Stomach (tissue), 4 donors: ENCODE data around the gene RPL10.

ENCODE experiments used
- POLR2A ChIP-seq, 4 donors: fragments of 450-650 bp; IDR thresholded peaks; one replicate each; pipeline ENCODE4 v1.6.1; 2016; ENCODE audit warnings: antibody characterized with exemption in 4 of 4, control low read depth in 2 of 4, mild to moderate bottlenecking in 1 of 4, moderate library complexity in 1 of 4
- POLR2AphosphoS5 ChIP-seq, 3 donors: sonication (generic); formaldehyde crosslinking; IDR thresholded peaks; one replicate each; pipeline ENCODE4 v1.6.1; 2016; ENCODE audit warnings: antibody characterized with exemption in 3 of 3
- TF ChIP-seq, protein P1 (sequence below), 7 experiments: fragments of 450-650 bp in 4 of 7; fragments of 200-600 bp in 3 of 7; sonication (generic) in 3 of 7; IDR thresholded peaks; one replicate each; pipeline ENCODE4 v1.5.1; 2016 to 2019; ENCODE audit warnings: antibody characterized with exemption in 7 of 7, control low read depth in 2 of 7, mild to moderate bottlenecking in 1 of 7

DNA sequence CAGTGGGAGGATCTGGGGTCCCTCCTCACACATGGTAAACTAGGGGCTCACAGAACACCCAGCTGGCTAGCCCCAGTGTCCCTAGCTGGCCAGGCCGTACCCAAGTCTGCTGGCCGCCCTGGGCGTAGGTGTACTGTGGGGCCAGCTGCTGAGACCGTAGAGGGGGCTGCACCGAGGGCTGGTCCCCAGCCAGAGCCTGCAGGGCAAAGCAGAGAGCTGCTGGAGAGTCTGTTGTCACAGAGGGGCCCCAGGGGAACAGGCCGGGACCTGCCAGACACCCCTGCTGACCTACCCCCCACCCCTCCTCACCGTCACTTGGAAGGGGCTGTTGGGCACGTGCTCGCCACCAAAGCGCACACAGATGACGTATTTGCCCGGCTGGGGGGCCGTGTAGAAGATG, 43.7 kb upstream of the RPL10 start:
- TF ChIP-seq, protein P1, sequence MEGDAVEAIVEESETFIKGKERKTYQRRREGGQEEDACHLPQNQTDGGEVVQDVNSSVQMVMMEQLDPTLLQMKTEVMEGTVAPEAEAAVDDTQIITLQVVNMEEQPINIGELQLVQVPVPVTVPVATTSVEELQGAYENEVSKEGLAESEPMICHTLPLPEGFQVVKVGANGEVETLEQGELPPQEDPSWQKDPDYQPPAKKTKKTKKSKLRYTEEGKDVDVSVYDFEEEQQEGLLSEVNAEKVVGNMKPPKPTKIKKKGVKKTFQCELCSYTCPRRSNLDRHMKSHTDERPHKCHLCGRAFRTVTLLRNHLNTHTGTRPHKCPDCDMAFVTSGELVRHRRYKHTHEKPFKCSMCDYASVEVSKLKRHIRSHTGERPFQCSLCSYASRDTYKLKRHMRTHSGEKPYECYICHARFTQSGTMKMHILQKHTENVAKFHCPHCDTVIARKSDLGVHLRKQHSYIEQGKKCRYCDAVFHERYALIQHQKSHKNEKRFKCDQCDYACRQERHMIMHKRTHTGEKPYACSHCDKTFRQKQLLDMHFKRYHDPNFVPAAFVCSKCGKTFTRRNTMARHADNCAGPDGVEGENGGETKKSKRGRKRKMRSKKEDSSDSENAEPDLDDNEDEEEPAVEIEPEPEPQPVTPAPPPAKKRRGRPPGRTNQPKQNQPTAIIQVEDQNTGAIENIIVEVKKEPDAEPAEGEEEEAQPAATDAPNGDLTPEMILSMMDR (IDR thresholded peaks at IDR 0.05): no peak
- TF ChIP-seq POLR2A (IDR thresholded peaks at IDR 0.05) (no peak), POLR2AphosphoS5 (IDR thresholded peaks at IDR 0.05) (no peak)
